Sigmoid colon (tissue), 7 donors: ENCODE data around the gene IVD. TPM values are rescaled to one million over a fixed set of nuclear protein-coding genes. Genes with fewer than 3 reads are reported as not detected.

ENCODE experiments used
- DNase-seq: peaks from one replicate; pipeline ENCODE4 v3.0.0-alpha.2; 2019
- H3K27ac ChIP-seq, 4 donors: fragments of 200-600 bp; sonication (generic); one replicate each; pipeline ENCODE4 v1.5.1; 2016 to 2019; ENCODE audit warnings: mild to moderate bottlenecking in 1 of 4
- H3K27me3 ChIP-seq, 3 donors: fragments of 200-600 bp; sonication (generic); one replicate each; pipeline ENCODE4 v1.5.1; 2019; ENCODE audit warnings: mild to moderate bottlenecking in 1 of 3
- H3K36me3 ChIP-seq, 4 donors: fragments of 200-600 bp; sonication (generic); one replicate each; pipeline ENCODE4 v1.5.1; 2016 to 2019
- H3K4me1 ChIP-seq, 4 donors: fragments of 200-600 bp; sonication (generic); one replicate each; pipeline ENCODE4 v1.5.1; 2017 to 2019
- H3K4me3 ChIP-seq, 4 donors: fragments of 200-600 bp; sonication (generic); one replicate each; pipeline ENCODE4 v1.5.1; 2017 to 2019; ENCODE audit warnings: mild to moderate bottlenecking in 2 of 4, moderate library complexity in 1 of 4
- H3K9me3 ChIP-seq, 4 donors: fragments of 200-600 bp in 3 of 4; sonication (generic) in 3 of 4; one replicate each; pipeline versions ENCODE4 v1.5.1 to v1.6.1; 2013 to 2019
- EP300 ChIP-seq, 4 donors: sonication (generic); formaldehyde crosslinking; IDR thresholded peaks; one replicate each; pipeline ENCODE4 v1.6.1; 2017; ENCODE audit warnings: antibody characterized with exemption in 4 of 4
- POLR2A ChIP-seq, 2 donors: fragments of 450-650 bp; IDR thresholded peaks; one replicate each; pipeline ENCODE4 v1.6.1; 2016; ENCODE audit warnings: antibody characterized with exemption in 2 of 2, mild to moderate bottlenecking in 2 of 2, moderate library complexity in 2 of 2
- POLR2AphosphoS5 ChIP-seq, 4 donors: sonication (generic); formaldehyde crosslinking; IDR thresholded peaks; one replicate each; pipeline ENCODE4 v1.6.1; 2017; ENCODE audit warnings: antibody characterized with exemption in 4 of 4
- whole genome bisulfite sequencing, 2 donors: extraction: QIAGEN DNeasy Blood & Tissue Kit; methylation state at CpG; one replicate each; pipeline ENCODE4 v1.1.7; 2013; 5-methylcytosine and 5-hydroxymethylcytosine counted together
- intact Hi-C: fragments of 100-400 bp; cut with DNase I; formaldehyde crosslinking; loops from one replicate; pipeline ENCODE4 v1.15.1; 2023
- polyA plus RNA-seq, 3 donors: library from polyadenylated mRNA; stranded (reverse); fragments of 200-250 nt; gene quantifications; one replicate each; pipeline ENCODE4 v1.2.3, GENCODE V29; 2013
- total RNA-seq, 4 donors: library from RNA; depleted of rRNA; stranded (reverse); fragments of >200 nt; gene quantifications; one replicate each; pipeline ENCODE4 v1.1.0, GENCODE V29; 2016
- TF ChIP-seq, protein P1 (sequence below), 4 experiments: fragments of 450-650 bp in 3 of 4; fragments of 200-600 bp in 1 of 4; IDR thresholded peaks; one replicate each; pipeline ENCODE4 v1.5.1; 2016 to 2019; ENCODE audit warnings: antibody characterized with exemption in 4 of 4, mild to moderate bottlenecking in 3 of 4, moderate library complexity in 2 of 4
- donor health status: healthy with polysubstance abuse.
- donor health status: Bipolar disorder and iron deficiency.
- donor health status: healthy.

Gene IVD
- total and polyA plus RNA-seq, 7 donors: 28.8 to 59.9 (median 50.8) TPM

DNA sequence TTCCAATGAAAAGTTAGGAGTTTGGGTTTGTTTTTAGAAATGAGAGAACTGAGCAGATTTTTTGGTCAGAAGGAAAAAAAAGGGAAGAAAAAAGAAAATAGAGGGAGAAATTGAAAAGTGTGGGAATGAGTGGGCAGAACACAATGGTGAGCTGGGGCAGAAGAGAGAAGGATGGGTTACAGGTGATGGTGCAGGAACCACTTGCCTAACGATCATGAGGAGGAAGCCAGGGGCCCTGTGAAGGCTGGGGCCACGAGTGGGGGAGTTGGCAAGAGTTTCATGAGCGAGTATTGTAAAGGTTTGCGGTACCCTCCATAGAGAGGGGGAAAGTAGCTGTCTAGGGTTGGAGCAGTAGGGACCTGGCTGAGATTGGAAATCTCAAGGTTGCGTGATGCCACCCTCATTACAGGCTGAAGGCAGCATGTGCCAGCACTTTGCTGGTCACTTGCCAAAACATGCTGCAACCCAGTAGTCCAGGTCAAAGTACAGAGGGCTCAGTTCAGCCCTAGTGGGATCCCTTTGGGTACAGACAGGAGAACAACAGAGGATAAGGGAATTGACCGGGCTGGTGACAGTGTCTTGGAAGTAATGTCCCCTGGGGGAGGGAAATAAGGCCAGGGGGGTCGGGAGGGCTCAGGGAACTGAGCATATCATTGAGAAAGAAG lies 6.6 kb downstream of the IVD start:
- no peak overlapping the region for H3K4me3 ChIP-seq
- peaks cover 0 to 9% (median 2%) of the 10 kb centered on the region in 4 donors for H3K4me1 ChIP-seq
- TF ChIP-seq, protein P1, sequence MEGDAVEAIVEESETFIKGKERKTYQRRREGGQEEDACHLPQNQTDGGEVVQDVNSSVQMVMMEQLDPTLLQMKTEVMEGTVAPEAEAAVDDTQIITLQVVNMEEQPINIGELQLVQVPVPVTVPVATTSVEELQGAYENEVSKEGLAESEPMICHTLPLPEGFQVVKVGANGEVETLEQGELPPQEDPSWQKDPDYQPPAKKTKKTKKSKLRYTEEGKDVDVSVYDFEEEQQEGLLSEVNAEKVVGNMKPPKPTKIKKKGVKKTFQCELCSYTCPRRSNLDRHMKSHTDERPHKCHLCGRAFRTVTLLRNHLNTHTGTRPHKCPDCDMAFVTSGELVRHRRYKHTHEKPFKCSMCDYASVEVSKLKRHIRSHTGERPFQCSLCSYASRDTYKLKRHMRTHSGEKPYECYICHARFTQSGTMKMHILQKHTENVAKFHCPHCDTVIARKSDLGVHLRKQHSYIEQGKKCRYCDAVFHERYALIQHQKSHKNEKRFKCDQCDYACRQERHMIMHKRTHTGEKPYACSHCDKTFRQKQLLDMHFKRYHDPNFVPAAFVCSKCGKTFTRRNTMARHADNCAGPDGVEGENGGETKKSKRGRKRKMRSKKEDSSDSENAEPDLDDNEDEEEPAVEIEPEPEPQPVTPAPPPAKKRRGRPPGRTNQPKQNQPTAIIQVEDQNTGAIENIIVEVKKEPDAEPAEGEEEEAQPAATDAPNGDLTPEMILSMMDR (IDR thresholded peaks at IDR 0.05): no peak
- TF ChIP-seq POLR2A (IDR thresholded peaks at IDR 0.05): no peak
- TF ChIP-seq POLR2AphosphoS5 (IDR thresholded peaks at IDR 0.05): no peak
- TF ChIP-seq EP300 (IDR thresholded peaks at IDR 0.05): no peak
- H3K9me3 ChIP-seq: no peaks in the 10 kb centered on the region
- H3K36me3 ChIP-seq: peaks cover 15 to 91% (median 37%) of the 10 kb centered on the region in 4 donors
- intact Hi-C loops: no loop called here
- DNase-seq: no peak
- 20 to 73% methylated on average over 7 of the region's 7 CpGs for WGBS, 2 donors
- no peak overlapping the region for H3K27ac ChIP-seq
- no peaks in the 10 kb centered on the region for H3K27me3 ChIP-seq

DNA sequence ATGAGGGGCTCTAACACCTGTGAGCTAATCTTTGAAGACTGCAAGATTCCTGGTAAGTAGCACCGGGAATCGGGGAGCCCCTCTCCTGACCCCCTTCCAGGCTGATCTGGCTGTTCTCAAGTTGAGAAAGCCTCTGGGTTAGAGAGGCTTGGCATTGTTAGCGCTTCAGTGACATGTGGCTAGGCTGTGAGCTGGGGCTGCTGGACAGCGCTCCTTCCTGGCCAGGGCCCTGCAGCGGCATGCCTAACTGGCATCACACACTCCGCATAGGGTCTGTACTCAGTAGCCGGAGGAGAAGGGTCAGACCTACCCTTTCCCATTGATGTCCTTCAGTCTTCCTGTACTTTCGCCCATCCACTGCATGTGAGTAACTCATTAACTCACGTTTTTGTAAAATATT lies 7.4 kb downstream of the IVD start:
- TF ChIP-seq POLR2AphosphoS5 (IDR thresholded peaks at IDR 0.05) (no peak), EP300 (IDR thresholded peaks at IDR 0.05) (no peak), POLR2A (IDR thresholded peaks at IDR 0.05) (no peak)
- TF ChIP-seq, protein P1 (IDR thresholded peaks at IDR 0.05): no peak
- WGBS, 2 donors: 94 to 96% methylated on average over 9 of the region's 9 CpGs
- Histone ChIP-seq H3K4me3 (no peak overlapping the region), H3K27me3 (no peaks in the 10 kb centered on the region), H3K36me3 (peaks cover 15 to 94% (median 39%) of the 10 kb centered on the region in 4 donors), H3K4me1 (peaks cover 0 to 1% (median 0%) of the 10 kb centered on the region in 4 donors), H3K27ac (no peak overlapping the region), H3K9me3 (no peaks in the 10 kb centered on the region)
- intact Hi-C loops: no loop called here
- no peak for DNase-seq

DNA sequence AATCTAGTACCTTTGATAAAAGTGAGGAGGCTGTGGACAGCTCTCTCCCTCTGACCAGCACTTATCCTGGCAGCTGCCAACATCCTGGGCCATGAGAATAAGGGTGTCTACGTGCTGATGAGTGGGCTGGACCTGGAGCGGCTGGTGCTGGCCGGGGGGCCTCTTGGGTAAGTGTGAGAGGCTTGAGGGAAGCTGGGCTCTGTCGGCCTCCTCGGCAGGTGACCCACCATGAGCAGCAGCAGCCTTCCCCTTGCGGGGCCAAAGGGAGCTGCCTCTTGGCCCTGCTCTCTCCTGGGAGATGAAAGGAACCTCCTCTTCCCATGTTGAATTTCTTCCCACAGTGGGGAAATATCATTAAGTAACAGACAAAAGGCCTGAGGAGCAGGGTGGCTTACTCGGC lies 9.2 kb downstream of the IVD start:
- no peaks in the 10 kb centered on the region for H3K27me3 ChIP-seq
- no peak for DNase-seq
- intact Hi-C loops: no loop called here
- H3K4me3 ChIP-seq: no peak overlapping the region
- WGBS, 2 donors: 92% methylated on average over 7 of the region's 7 CpGs
- H3K9me3 ChIP-seq: no peaks in the 10 kb centered on the region
- peaks cover 15 to 85% (median 42%) of the 10 kb centered on the region in 4 donors for H3K36me3 ChIP-seq
- H3K27ac ChIP-seq: no peak overlapping the region
- H3K4me1 ChIP-seq: no peaks in the 10 kb centered on the region
- no peak for TF ChIP-seq POLR2AphosphoS5 (IDR thresholded peaks at IDR 0.05)

DNA sequence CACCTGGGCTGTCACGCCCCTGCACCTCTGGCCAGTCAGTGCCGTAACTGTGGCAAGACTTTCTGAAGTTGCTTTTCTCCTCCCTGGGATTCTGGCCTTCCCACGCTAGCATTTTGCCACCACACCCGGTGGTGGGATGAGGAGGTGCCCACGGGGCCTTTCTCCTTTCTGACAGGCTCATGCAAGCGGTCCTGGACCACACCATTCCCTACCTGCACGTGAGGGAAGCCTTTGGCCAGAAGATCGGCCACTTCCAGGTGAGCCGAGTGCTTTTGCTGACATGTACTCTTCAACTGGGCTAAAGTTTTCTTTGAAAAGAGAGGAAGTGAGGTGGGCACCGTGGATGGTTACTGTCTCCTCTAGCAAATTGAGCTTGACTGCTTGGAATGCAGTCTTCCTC lies 9.6 kb downstream of the IVD start:
- Histone ChIP-seq H3K36me3 (peaks cover 15 to 82% (median 41%) of the 10 kb centered on the region in 4 donors), H3K27me3 (no peaks in the 10 kb centered on the region), H3K4me1 (no peaks in the 10 kb centered on the region), H3K27ac (no peak overlapping the region), H3K9me3 (no peaks in the 10 kb centered on the region), H3K4me3 (no peak overlapping the region)
- no peak for TF ChIP-seq POLR2AphosphoS5 (IDR thresholded peaks at IDR 0.05)
- no peak for TF ChIP-seq POLR2A (IDR thresholded peaks at IDR 0.05)
- no peak for TF ChIP-seq EP300 (IDR thresholded peaks at IDR 0.05)
- TF ChIP-seq, protein P1 (IDR thresholded peaks at IDR 0.05): no peak
- intact Hi-C loops: no loop called here
- no peak for DNase-seq
- WGBS, 2 donors: 93 to 96% methylated on average over 10 of the region's 10 CpGs

DNA sequence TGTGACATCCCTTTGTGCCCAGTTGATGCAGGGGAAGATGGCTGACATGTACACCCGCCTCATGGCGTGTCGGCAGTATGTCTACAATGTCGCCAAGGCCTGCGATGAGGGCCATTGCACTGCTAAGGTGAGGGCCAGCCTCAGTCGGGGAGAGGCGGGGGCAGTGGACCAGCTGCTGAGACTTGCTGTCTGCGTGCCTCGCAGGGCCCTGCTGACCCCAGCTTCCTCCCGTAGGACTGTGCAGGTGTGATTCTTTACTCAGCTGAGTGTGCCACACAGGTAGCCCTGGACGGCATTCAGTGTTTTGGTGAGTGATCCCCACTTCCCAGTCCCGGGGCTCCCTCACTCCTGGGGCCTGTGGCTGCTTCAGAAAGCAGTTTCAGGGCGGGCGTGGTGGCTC lies 10.5 kb downstream of the IVD start:
- H3K36me3 ChIP-seq: peaks cover 8 to 74% (median 34%) of the 10 kb centered on the region in 4 donors
- no peaks in the 10 kb centered on the region for H3K27me3 ChIP-seq
- H3K9me3 ChIP-seq: no peaks in the 10 kb centered on the region
- intact Hi-C loops: no loop called here
- H3K27ac ChIP-seq: no peak overlapping the region
- no peak for TF ChIP-seq EP300 (IDR thresholded peaks at IDR 0.05)
- TF ChIP-seq POLR2AphosphoS5 (IDR thresholded peaks at IDR 0.05): no peak
- TF ChIP-seq, protein P1 (IDR thresholded peaks at IDR 0.05): no peak
- TF ChIP-seq POLR2A (IDR thresholded peaks at IDR 0.05): no peak
- DNase-seq: no peak
- peaks cover 0 to 6% (median 1%) of the 10 kb centered on the region in 4 donors for H3K4me1 ChIP-seq
- no peak overlapping the region for H3K4me3 ChIP-seq
- WGBS, 2 donors: 94 to 96% methylated on average over 14 of the region's 14 CpGs
